GM21526 (cell line): ENCODE measurements around the gene FAM236B.
"Not testable (repeated sequence)": the region's sequence is repeated elsewhere in the genome, so short reads cannot be mapped to it uniquely, and the experiment has no call there.

Experiments used
- ATAC-seq: cut with Tn5 transposase; IDR thresholded peaks from one replicate; pipeline ENCODE4 v1.9.1; 2021; ENCODE audit warnings: moderate library complexity; ENCODE audit not compliant: unreplicated experiment, low FRiP score

Gene FAM236B

DNA sequence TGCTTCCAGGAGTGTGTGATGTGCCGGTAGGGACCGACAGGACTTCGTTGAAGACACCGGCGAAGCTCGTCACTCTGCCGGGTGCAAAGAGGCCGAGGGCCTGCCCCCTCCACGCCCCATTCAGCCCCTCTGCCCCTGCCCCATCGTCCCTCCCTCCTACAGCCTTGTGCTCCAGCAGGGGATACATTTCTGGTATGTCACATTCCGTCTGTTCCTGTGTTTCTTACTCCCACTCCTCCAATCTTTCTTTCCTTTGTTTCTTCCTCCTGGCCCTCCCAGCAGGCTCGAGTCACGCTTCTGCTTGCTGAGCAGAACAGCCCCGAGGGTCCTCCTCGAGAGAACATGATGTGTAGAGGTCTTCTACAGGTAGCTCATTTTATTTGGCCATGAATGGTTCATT is at the start of gene FAM236B:
TSS of gene FAM236B (minus strand) at position 101 of the 400 bp plus-strand sequence. CDS start at position 1, 100 bp downstream.
- not testable (repeated sequence) for ATAC-seq

DNA sequence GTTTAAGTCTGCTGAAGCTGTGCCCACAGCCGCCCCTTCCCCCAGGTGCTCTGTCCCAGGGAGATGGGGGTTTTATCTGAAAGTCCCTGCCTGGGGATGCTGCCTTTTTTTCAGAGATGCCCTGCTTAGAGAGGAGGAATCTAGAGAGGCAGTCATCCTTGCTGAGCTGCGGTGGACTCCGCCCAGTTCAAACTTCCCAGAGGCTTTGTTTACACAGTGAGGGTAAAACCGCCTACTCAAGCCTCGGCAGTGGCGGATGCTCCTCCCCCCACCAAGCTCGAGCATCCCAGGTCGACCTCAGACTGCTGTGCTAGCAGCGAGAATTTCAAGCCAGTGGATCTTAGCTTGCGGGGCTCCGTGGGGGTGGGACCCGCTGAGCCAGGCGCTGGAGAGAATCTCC is 48.2 kb upstream of the FAM236B start:
- ATAC-seq = not testable (repeated sequence)

DNA sequence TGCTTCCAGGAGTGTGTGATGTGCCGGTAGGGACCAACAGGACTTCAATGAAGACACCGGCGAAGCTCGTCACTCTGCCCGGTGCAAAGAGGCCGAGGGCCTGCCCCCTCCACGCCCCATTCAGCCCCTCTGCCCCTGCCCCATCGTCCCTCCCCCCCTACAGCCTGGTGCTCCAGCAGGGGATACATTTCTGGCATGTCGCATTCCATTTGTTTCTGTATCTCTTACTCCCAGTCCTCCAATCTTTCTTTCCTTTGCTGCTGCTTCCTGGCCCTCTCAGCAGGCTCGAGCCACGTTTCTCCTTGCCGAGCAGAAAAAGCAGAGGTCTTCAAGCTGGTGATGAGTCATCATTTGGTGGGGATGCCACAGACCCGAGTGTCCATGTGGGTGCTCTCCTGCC is 25.6 kb upstream of the FAM236B start, which contains the start of gene FAM236D:
TSS of gene FAM236D (minus strand) at position 101 of the 400 bp plus-strand sequence. CDS start at position 1, 100 bp downstream.
- ATAC-seq = not testable (repeated sequence)

DNA sequence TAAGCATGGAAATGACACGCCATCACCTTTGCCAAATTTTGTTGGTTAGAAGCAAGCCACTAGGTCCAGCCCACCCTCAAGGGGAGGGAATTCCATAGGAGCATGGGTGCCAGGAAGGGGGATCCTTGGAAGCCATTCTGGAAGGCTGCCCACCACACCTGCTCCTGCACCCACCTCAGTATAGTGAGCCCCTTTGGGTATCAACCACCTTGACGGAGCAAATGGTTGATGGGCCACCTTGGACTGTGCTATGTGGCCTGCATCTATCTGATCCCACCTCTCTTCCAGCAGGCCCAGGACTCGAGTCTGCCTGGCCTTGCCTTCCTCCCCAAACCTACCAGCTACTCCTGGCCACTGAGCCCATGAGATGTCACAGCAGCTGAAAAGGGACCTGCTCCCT is 7.9 kb upstream of the FAM236B start:
- not testable (repeated sequence) for ATAC-seq

DNA sequence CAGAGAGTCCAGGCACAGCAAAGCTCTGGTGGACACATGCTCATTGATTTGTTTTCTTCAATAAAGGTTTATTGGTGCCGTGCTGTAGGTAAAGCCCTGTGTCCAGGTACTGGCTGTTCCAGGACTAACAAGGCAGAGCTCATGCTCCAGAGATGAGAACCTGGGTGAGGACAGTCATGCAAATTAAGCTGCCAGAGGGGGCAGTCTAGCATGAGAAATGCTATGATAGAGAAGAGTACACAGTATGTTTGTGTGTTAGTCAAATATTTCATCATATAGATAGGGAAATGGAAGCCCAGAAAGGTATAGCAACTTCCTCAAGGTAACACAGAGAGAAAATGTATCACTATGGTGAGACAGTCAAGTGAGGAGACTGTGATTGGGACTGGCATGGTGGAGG is 5.7 kb upstream of the FAM236B start:
- ATAC-seq = not testable (repeated sequence)

DNA sequence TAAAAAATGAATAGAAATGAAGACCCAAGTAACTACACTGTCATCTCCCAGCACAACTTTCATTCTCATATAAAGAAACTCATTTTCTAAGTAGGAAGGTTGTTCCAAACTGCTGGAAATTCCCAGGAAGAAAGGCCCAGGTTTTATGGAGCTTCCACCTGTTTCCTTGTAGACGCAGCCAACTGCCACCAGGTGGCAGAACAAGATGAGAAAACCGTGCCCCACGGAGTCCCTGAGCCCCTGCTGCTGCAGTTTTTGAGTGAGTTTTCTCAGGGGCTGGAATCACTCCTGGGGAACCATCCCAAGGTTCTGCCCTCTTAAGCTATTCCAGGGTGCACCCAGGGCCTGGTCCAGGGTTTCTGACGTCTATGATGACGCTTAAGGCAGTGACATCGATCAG is 1.5 kb upstream of the FAM236B start:
- not testable (repeated sequence) for ATAC-seq

DNA sequence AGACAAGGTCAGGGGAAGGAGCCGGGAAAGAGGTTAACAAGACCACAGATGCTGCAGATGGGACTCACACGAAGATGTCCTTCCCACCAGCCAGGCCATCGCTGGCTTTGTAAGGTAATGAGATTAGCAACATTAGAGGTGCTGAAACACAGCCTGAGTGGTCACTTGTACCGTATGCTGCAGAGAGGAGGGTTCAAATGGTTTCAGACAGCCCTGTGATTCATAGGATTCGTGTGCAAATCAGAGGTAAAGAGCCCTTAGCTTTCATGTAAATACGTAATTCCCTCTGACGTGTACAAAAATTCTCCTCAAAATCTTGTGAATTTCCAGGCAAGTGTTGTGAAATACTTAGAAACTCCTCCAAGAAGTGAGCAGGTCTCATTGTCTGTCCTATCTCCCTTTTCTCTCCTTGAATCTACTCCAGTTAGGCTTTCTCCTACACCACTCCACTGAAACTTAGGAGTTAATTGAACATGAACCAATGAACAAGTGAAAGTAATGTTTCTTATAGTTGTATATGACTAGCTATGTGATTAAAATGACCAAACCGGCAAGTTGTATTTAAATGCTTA is 991 bp upstream of the FAM236B start:
- not testable (repeated sequence) for ATAC-seq

DNA sequence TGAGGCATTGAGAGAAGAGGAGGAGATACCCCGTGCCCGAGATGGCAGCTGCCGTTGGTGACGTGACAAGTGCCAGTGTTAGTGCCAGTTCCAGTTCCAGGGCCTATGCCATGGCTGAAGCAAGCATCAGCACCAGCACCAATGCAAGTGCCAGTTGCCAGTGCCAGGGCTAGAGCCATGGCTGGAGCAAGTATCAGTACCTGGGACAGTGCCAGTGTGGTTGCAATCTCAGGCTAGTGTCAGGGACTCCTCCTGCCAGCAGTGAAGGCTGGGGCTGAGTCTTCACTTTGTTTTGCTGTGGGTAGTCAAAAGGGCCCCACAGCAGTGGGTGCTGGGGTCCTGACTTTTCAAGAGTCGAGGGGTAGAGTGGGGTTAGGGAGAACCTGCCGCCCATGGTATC is 4.3 kb downstream of the FAM236B start:
- ATAC-seq = not testable (repeated sequence)

DNA sequence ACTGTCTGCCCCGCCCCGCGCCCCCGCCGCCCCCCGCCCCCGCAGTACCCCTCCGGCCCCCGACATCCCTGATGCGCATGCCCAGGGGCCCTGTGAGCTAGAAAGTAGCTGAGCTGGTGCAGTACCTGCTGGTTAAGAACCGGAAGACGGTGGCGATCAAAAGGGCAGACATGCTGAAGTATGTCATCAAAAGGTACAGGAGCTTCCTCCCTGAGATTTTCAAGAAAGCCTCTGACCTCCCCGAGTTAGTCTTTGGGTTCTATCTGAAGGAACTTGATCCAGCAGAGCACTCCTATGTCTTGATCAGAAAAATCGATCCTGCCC is 5.0 kb downstream of the FAM236B start:
- ATAC-seq = peak; percentile 77

DNA sequence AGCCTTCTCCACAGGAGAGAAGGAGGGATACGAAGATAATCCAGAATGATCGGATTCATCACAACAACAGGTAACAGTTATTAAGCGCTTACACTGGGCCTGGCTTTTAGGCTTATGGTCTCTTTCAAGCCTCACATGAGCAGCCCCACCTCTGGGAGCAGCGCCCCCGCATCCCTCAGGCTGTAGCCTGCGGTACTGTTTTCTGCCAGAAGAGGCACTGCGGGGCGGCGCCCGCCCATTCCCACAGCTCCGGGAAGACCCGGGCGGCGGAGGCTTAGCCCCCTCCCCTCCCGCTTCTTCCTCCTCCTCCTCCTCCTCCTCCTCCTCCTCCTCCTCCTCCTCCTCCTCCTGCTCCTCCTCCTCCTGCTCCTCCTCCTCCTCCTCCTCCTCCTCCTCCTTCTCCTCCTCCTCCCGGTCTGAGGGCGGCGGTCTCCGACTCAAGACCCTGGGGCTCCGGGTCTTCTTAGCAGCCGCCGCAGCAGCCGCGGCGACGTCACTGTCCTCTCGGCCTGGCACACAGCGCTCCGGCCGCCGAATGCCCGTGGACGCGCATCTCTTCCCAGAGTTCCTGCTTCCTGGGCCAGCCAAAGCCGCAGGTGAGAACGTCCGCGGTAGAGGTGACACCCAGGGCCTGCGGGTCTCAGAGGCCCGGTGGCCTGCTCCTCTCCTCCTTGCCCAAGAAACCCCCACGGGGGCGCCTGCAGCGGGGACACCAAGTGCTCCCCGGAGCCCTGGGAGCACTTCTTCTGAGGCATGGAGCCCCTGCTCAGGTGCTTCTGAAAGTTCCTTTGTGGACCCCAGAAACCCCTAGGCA is 5.6 kb downstream of the FAM236B start, which contains the start of gene DMRTC1B:
TSS of gene DMRTC1B (plus strand) at position 238 of the 814 bp plus-strand sequence. CDS start 68,246 bp downstream, outside the sequence.
- ATAC-seq = peak; percentile 83

DNA sequence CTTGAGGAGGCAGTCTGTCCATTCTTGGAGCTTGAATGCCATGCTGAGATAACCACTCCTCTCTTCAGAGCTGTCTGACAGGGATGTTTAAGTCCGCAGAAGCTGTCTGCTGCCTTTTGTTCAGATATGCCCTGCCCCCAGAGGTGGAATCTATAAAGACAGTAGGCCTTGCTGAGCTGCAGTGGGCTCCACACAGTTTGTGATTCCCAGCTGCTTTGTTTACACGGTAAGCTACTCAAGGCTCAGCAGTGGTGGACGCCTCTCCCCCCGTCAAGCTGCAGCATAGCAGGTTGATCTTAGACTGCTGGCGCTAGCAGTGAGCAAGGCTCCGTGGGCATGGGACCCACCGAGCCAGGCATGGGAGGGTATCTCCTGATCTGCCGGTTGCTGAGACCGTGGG is 22.0 kb downstream of the FAM236B start:
- not testable (repeated sequence) for ATAC-seq

DNA sequence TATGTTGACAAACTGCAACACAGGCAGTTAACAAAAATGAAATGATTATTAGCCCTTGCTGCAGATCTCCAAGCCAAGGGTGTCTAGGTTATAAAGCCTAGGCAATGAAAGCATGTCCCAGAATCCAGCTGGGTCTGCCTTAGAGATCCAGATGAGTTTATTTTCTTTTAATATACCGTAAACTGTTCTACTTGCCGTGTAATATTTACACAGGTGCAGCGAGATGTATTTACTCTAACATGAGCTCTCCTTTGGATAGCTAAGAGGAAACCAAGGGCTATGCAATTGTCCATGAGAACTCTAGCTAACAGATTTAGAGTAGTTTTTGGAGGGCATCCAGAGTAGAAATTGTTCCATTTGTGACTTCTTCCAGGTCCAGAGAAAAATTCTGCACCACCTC is 33.9 kb downstream of the FAM236B start:
- ATAC-seq = not testable (repeated sequence)

DNA sequence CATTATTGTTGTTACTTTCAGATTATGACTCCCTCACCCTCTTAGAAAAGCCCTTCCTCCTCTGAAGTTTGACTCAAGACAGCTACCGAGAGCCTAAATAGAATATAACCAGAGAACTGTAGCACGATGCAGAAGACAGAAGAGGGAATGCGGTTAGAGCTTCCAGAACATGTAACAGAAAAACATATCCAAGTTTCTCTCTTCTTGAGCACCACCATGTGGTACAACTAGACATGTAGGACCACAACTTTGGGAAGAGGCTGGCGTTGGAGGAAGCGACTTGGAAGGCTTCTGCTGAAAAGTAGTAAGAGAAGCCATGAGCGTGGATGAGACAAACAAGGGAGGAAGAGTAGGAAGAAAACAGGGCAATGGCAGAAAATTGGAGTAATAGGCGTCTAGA is 36.9 kb downstream of the FAM236B start:
- not testable (repeated sequence) for ATAC-seq

DNA sequence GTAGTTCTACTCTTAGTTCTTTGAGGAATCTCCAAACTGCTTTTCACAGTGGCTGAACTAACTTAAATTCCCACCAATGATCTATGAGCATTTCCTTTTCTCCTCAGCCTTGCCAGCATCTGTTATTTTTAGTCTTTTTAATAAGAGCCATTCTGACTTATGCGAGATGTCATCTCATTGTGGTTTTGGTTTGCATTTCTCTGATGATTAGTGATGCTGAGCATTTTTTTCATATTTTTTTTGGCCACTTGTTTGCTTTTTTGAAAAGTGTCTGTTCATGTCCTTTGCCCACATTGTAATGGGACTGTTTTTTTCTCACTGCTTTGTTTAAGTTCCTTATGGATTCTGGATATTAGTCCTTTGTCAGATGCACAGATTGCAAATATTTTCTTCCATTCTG is 46.9 kb downstream of the FAM236B start:
- no peak for ATAC-seq

DNA sequence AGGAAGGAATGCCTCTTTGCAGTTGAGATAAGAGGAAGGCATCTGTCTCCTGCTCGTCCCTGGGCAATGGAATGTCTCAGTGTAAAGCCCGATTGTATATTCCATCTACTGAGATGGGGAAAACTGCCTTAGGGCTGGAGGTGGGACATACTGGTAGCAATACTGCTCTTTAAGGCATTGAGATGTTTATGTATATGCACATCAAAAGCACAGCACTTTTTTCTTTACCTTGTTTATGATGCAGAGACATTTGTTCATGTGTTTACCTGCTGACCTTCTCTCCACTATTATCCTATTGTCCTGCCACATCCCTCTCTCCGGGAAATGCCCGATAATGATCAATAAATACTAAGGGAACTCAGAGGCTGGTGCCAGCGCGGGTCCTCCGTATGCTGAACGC is 48.8 kb downstream of the FAM236B start:
- ATAC-seq = not testable (repeated sequence)
